PFSK-1 (cell line): ENCODE results near the gene SLMAP.

Source experiments
- FOXP2 ChIP-seq: optimal IDR thresholded peaks from 2 replicates; pipeline ENCODE3; 2011; ENCODE audit warnings: borderline replicate concordance, control low read depth, inconsistent platforms; ENCODE audit not compliant: insufficient read depth; ENCODE audit errors: extremely low read length, extremely low read depth
- POLR2AphosphoS5 ChIP-seq: IDR thresholded peaks from 2 replicates; pipeline ENCODE4 v1.6.1; 2012; ENCODE audit warnings: low read depth, mild to moderate bottlenecking, control low read depth, low read length, moderate library complexity
- REST ChIP-seq, 2 experiments: IDR thresholded peaks; 2 replicates each; pipeline versions ENCODE4 v1.6.1 to v1.8.0; 2011 to 2012; ENCODE audit warnings: low read depth in 2 of 2, low read length in 2 of 2, control low read depth in 1 of 2, inconsistent platforms in 1 of 2, mild to moderate bottlenecking in 1 of 2, moderate library complexity in 1 of 2; ENCODE audit not compliant: insufficient read depth in 1 of 2
- SIN3A ChIP-seq: IDR thresholded peaks from 2 replicates; pipeline ENCODE4 v1.6.1; 2012; ENCODE audit warnings: mild to moderate bottlenecking, low read length, moderate library complexity, borderline replicate concordance; ENCODE audit not compliant: insufficient read depth
- TAF1 ChIP-seq: IDR thresholded peaks from 2 replicates; pipeline ENCODE4 v1.6.1; 2012; ENCODE audit warnings: low read length, control low read depth, borderline replicate concordance; ENCODE audit not compliant: insufficient read depth

Gene SLMAP

GRCh38 chr3:57729334-57730045, 26.6 kb upstream of the SLMAP start:
- TF ChIP-seq TAF1: no peak
- TF ChIP-seq POLR2AphosphoS5: no peak
- TF ChIP-seq SIN3A: no peak
- TF ChIP-seq FOXP2: no peak
- no peak for TF ChIP-seq REST (IDR thresholded peaks at IDR 0.05; ENCODE audit: insufficient read depth in 1 of 2, low read depth in 2 of 2, low read length in 2 of 2)

GRCh38 chr3:57730682-57731081, 25.4 kb upstream of the SLMAP start:
- no peak for TF ChIP-seq REST (IDR thresholded peaks at IDR 0.05; ENCODE audit: insufficient read depth in 1 of 2, low read depth in 2 of 2, low read length in 2 of 2)
- TF ChIP-seq SIN3A: no peak
- no peak for TF ChIP-seq POLR2AphosphoS5
- no peak for TF ChIP-seq FOXP2
- no peak for TF ChIP-seq TAF1

- TF ChIP-seq TAF1 (no peak), POLR2AphosphoS5 (no peak), REST (IDR thresholded peaks at IDR 0.05; ENCODE audit: insufficient read depth in 1 of 2, low read depth in 2 of 2, low read length in 2 of 2) (no peak), SIN3A (no peak), FOXP2 (no peak)
Observed at GRCh38 chr3:57731311-57731710, 24.8 kb upstream of the SLMAP start.

- TF ChIP-seq SIN3A (no peak), POLR2AphosphoS5 (no peak), REST (IDR thresholded peaks at IDR 0.05; ENCODE audit: insufficient read depth in 1 of 2, low read depth in 2 of 2, low read length in 2 of 2) (no peak), FOXP2 (no peak)
Observed at GRCh38 chr3:57733790-57734189, 22.3 kb upstream of the SLMAP start.
